Measurements from ENCODE around the gene YPEL3. TPM values are rescaled to one million over a fixed set of nuclear protein-coding genes. Genes with fewer than 3 reads are reported as not detected.
"Not testable (repeated sequence)": the region's sequence is repeated elsewhere in the genome, so short reads cannot be mapped to it uniquely, and the experiment has no call there.

The YPEL3 gene
- polyA plus RNA-seq, 1 donor from 2014 or later: 76.9 TPM

DNA sequence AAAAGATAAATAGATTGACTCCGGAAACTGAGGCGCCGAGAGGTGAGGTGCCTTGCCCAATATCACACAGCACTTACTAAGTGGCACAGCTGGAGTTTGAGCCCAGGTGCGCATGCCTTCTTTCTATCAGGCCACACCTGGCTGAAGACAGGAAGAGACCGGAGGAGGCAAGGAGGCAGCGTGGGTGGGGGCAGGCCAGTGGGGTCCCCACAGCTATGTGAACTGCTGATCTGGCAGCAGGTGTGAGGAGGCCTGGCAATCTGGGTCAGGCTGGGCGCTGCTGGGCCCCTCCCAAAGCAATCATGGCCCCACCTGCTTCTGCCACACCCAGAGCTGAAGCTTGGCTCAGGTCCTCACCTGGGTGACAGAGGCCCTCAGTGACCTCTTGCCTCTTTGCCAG, 19.2 kb upstream of the YPEL3 start:
- H3K27me3 ChIP-seq (ENCODE audit: insufficient read depth, low read depth, low read length): no peaks in the 10 kb centered on the region
- H4K20me1 ChIP-seq (ENCODE audit: insufficient read depth): no peaks in the 10 kb centered on the region
- no peaks in the 10 kb centered on the region for H3K36me3 ChIP-seq (ENCODE audit: insufficient read depth, low read length)
- H3K79me2 ChIP-seq (replicated peaks; ENCODE audit: insufficient read depth, low read length): no peaks in the 10 kb centered on the region
- H3K9me3 ChIP-seq (ENCODE audit: low read length): no peaks in the 10 kb centered on the region
- H2AFZ ChIP-seq (ENCODE audit: low read depth, low read length): no peak overlapping the region
- TF ChIP-seq, protein P1, sequence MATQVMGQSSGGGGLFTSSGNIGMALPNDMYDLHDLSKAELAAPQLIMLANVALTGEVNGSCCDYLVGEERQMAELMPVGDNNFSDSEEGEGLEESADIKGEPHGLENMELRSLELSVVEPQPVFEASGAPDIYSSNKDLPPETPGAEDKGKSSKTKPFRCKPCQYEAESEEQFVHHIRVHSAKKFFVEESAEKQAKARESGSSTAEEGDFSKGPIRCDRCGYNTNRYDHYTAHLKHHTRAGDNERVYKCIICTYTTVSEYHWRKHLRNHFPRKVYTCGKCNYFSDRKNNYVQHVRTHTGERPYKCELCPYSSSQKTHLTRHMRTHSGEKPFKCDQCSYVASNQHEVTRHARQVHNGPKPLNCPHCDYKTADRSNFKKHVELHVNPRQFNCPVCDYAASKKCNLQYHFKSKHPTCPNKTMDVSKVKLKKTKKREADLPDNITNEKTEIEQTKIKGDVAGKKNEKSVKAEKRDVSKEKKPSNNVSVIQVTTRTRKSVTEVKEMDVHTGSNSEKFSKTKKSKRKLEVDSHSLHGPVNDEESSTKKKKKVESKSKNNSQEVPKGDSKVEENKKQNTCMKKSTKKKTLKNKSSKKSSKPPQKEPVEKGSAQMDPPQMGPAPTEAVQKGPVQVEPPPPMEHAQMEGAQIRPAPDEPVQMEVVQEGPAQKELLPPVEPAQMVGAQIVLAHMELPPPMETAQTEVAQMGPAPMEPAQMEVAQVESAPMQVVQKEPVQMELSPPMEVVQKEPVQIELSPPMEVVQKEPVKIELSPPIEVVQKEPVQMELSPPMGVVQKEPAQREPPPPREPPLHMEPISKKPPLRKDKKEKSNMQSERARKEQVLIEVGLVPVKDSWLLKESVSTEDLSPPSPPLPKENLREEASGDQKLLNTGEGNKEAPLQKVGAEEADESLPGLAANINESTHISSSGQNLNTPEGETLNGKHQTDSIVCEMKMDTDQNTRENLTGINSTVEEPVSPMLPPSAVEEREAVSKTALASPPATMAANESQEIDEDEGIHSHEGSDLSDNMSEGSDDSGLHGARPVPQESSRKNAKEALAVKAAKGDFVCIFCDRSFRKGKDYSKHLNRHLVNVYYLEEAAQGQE (IDR thresholded peaks at IDR 0.05; ENCODE audit: borderline replicate concordance): no peak
- TF ChIP-seq MXI1 (conservative IDR thresholded peaks at IDR 0.05; ENCODE audit: poor library complexity, severe bottlenecking) (no peak), RAD21 (conservative IDR thresholded peaks at IDR 0.05) (no peak), SMC3 (conservative IDR thresholded peaks at IDR 0.05; ENCODE audit: poor library complexity) (no peak), EP300 (conservative IDR thresholded peaks at IDR 0.05; ENCODE audit: poor library complexity, severe bottlenecking) (no peak), TAF1 (IDR thresholded peaks at IDR 0.05; ENCODE audit: low read depth) (no peak), EZH2 (IDR thresholded peaks at IDR 0.05; ENCODE audit: borderline replicate concordance, insufficient read depth, low read length, poor library complexity, severe bottlenecking) (no peak), POLR2AphosphoS5 (IDR thresholded peaks at IDR 0.05) (no peak)
- TF ChIP-seq, protein P2, sequence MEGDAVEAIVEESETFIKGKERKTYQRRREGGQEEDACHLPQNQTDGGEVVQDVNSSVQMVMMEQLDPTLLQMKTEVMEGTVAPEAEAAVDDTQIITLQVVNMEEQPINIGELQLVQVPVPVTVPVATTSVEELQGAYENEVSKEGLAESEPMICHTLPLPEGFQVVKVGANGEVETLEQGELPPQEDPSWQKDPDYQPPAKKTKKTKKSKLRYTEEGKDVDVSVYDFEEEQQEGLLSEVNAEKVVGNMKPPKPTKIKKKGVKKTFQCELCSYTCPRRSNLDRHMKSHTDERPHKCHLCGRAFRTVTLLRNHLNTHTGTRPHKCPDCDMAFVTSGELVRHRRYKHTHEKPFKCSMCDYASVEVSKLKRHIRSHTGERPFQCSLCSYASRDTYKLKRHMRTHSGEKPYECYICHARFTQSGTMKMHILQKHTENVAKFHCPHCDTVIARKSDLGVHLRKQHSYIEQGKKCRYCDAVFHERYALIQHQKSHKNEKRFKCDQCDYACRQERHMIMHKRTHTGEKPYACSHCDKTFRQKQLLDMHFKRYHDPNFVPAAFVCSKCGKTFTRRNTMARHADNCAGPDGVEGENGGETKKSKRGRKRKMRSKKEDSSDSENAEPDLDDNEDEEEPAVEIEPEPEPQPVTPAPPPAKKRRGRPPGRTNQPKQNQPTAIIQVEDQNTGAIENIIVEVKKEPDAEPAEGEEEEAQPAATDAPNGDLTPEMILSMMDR (IDR thresholded peaks at IDR 0.05; ENCODE audit: poor library complexity, severe bottlenecking): no peak
- no peak overlapping the region for H3K4me2 ChIP-seq (ENCODE audit: low read length)
- no peak overlapping the region for H3K9ac ChIP-seq (ENCODE audit: low read length)
- H3K9me2 ChIP-seq (ENCODE audit: insufficient read depth, low read length): no peaks in the 10 kb centered on the region
- H3F3A ChIP-seq (ENCODE audit: insufficient read depth, low read length, poor library complexity, severe bottlenecking): no peaks in the 10 kb centered on the region
- H3K27ac ChIP-seq (ENCODE audit: low read length): no peak overlapping the region
- no peak overlapping the region for H3K4me3 ChIP-seq (ENCODE audit: low read length)

DNA sequence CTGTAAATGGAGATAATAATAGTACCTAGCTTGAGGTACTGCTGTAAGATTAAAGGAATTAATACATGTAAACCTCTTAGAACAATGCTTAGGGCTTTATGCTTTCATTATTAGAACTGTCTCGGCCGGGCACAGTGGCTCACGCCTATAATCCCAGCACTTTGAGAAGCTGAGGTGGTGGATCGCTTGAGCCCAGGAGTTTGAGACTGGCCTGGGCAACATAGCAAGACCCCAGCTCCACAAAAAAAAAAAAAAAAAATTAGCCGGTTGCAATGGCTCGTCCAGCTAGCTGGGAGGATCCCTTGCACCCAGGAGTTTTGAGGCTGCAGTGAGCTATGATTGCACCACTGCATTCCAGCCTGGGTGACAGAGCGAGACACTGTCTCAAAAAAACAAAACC, 18.8 kb upstream of the YPEL3 start:
- not testable (repeated sequence) for H3K36me3 ChIP-seq (ENCODE audit: insufficient read depth, low read length); H3K9ac ChIP-seq (ENCODE audit: low read length); H3K79me2 ChIP-seq (replicated peaks; ENCODE audit: insufficient read depth, low read length); H3K9me3 ChIP-seq (ENCODE audit: low read length); H3K27me3 ChIP-seq (ENCODE audit: insufficient read depth, low read depth, low read length); H3K4me2 ChIP-seq (ENCODE audit: low read length); H3K4me3 ChIP-seq (ENCODE audit: low read length); H2AFZ ChIP-seq (ENCODE audit: low read depth, low read length); H3K9me2 ChIP-seq (ENCODE audit: insufficient read depth, low read length); H4K20me1 ChIP-seq (ENCODE audit: insufficient read depth); H3F3A ChIP-seq (ENCODE audit: insufficient read depth, low read length, poor library complexity, severe bottlenecking); H3K27ac ChIP-seq (ENCODE audit: low read length)

DNA sequence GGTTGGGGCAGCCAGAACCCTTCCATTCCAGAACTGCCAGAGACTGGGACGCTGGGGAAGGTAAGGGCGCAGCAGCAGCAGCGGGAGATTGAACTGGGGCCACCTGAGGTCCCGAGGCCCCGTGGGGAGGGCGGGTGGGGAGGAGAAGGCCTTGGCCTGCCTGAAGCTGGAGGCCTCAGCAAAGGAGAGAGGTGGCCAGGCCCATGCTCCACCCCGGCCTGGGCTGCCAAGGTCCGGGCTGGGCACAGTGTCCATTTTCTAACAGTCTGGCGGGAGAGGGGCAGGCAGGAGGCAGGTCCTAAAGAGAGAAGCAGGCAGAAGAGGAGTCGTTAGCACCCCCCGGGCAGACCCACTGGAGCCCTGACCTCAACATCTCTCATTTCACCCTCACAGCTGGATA, 18.4 kb upstream of the YPEL3 start:
- no peaks in the 10 kb centered on the region for H3K36me3 ChIP-seq (ENCODE audit: insufficient read depth, low read length)
- H3K27ac ChIP-seq (ENCODE audit: low read length): no peak overlapping the region
- H2AFZ ChIP-seq (ENCODE audit: low read depth, low read length): no peak overlapping the region
- TF ChIP-seq SMC3 (conservative IDR thresholded peaks at IDR 0.05; ENCODE audit: poor library complexity): no peak
- no peak for TF ChIP-seq TAF1 (IDR thresholded peaks at IDR 0.05; ENCODE audit: low read depth)
- no peak for TF ChIP-seq EP300 (conservative IDR thresholded peaks at IDR 0.05; ENCODE audit: poor library complexity, severe bottlenecking)
- TF ChIP-seq RAD21 (conservative IDR thresholded peaks at IDR 0.05): no peak
- TF ChIP-seq, protein P1 (IDR thresholded peaks at IDR 0.05; ENCODE audit: borderline replicate concordance): no peak
- TF ChIP-seq POLR2AphosphoS5 (IDR thresholded peaks at IDR 0.05): no peak
- TF ChIP-seq MXI1 (conservative IDR thresholded peaks at IDR 0.05; ENCODE audit: poor library complexity, severe bottlenecking): no peak
- TF ChIP-seq, protein P2 (IDR thresholded peaks at IDR 0.05; ENCODE audit: poor library complexity, severe bottlenecking): no peak
- no peak for TF ChIP-seq EZH2 (IDR thresholded peaks at IDR 0.05; ENCODE audit: borderline replicate concordance, insufficient read depth, low read length, poor library complexity, severe bottlenecking)
- no peak overlapping the region for H3K4me2 ChIP-seq (ENCODE audit: low read length)
- no peaks in the 10 kb centered on the region for H3K27me3 ChIP-seq (ENCODE audit: insufficient read depth, low read depth, low read length)
- H3K9me3 ChIP-seq (ENCODE audit: low read length): no peaks in the 10 kb centered on the region
- no peaks in the 10 kb centered on the region for H3K79me2 ChIP-seq (replicated peaks; ENCODE audit: insufficient read depth, low read length)
- no peak overlapping the region for H3K9ac ChIP-seq (ENCODE audit: low read length)
- no peak overlapping the region for H3K4me3 ChIP-seq (ENCODE audit: low read length)
- H4K20me1 ChIP-seq (ENCODE audit: insufficient read depth): no peaks in the 10 kb centered on the region
- no peaks in the 10 kb centered on the region for H3F3A ChIP-seq (ENCODE audit: insufficient read depth, low read length, poor library complexity, severe bottlenecking)
- H3K9me2 ChIP-seq (ENCODE audit: insufficient read depth, low read length): no peaks in the 10 kb centered on the region

Measured in neural cell (in vitro differentiated cells).